Endothelial cell of umbilical vein (primary cell): ENCODE measurements around the gene MYO9B. TPM values are rescaled to one million over a fixed set of nuclear protein-coding genes. Genes with fewer than 3 reads are reported as not detected.
A peak's percentile ranks its signal among the peaks of the same experiment; 100 is the strongest.

Source experiments
- BruUV-seq: library from RNA; stranded (reverse); fragments of 400-500 nt; replicated peaks from 2 replicates; lab custom pipeline; 2021; lab: Mats Ljungman, UMichigan
- CTCF ChIA-PET: fragments of 300-600, 350-600 bp; sonication (Branson Sonifier 250); formaldehyde crosslinking; loops from one replicate; lab custom pipeline; 2021; ENCODE audit warnings: antibody characterized with exemption, inconsistent platforms; lab: Charles Lee
- POLR2A ChIA-PET: fragments of 300-600, 350-600 bp; sonication (Branson Sonifier 250); formaldehyde crosslinking; loops from one replicate; lab custom pipeline; 2021; ENCODE audit warnings: antibody characterized with exemption, inconsistent platforms; lab: Charles Lee
- DNase-seq: peaks from one replicate; pipeline ENCODE4 v3.0.0-alpha.2; 2011; ENCODE audit warnings: low read depth, low spot score
- FAIRE-seq: peaks from 2 replicates; lab custom pipeline; 2011; peaks lifted over from hg19 to GRCh38; lab: Jason Lieb, UNC
- H2AFZ ChIP-seq: 2 replicates; pipeline ENCODE4 v1.6.0; 2012; ENCODE audit warnings: low read depth, low read length, control low read depth, inconsistent platforms
- H3K27ac ChIP-seq: 2 replicates; pipeline ENCODE4 v1.5.1; 2011; ENCODE audit warnings: low read depth, mild to moderate bottlenecking, control low read depth, low read length, moderate library complexity; ENCODE audit not compliant: insufficient read depth
- H3K27me3 ChIP-seq, 2 experiments: 2 replicates each; pipeline versions ENCODE4 v1.6.0 to v1.6.1; 2011; ENCODE audit warnings: low read length in 2 of 2, mixed read lengths in 1 of 2; ENCODE audit not compliant: control insufficient read depth in 2 of 2, insufficient read depth in 2 of 2
- H3K36me3 ChIP-seq, 2 experiments: 2 replicates in 1 of 2; 3 replicates in 1 of 2; pipeline ENCODE4 v1.5.1; 2011; ENCODE audit warnings: low read length in 2 of 2, mild to moderate bottlenecking in 1 of 2, moderate library complexity in 1 of 2; ENCODE audit not compliant: control insufficient read depth in 2 of 2, insufficient read depth in 2 of 2; ENCODE audit errors: extremely low read depth in 1 of 2
- H3K4me1 ChIP-seq: 3 replicates; pipeline ENCODE4 v1.5.1; 2011; ENCODE audit warnings: mild to moderate bottlenecking, low read length; ENCODE audit not compliant: control insufficient read depth, insufficient read depth; ENCODE audit errors: extremely low read depth
- H3K4me2 ChIP-seq: 2 replicates; pipeline ENCODE4 v1.6.1; 2011; ENCODE audit warnings: low read length, control low read depth, mixed read lengths; ENCODE audit not compliant: insufficient read depth
- H3K4me3 ChIP-seq, 3 experiments: fragments of 200-600 bp in 1 of 3; sonication (generic), shearing (Covaris generic) in 1 of 3; replicated peaks in 1 of 3; 2 replicates each; pipeline ENCODE4 v1.5.1; 2011 to 2016; ENCODE audit warnings: control low read depth in 3 of 3, low read length in 3 of 3, mild to moderate bottlenecking in 2 of 3, inconsistent platforms in 1 of 3, low read depth in 1 of 3, moderate library complexity in 1 of 3; ENCODE audit not compliant: insufficient read depth in 1 of 3
- H3K79me2 ChIP-seq: 2 replicates; pipeline ENCODE4 v1.6.0; 2012; ENCODE audit warnings: low read length, inconsistent platforms; ENCODE audit not compliant: control insufficient read depth, insufficient read depth
- H3K9ac ChIP-seq: replicated peaks from 2 replicates; pipeline ENCODE3; 2011; ENCODE audit warnings: low read length, control low read depth; ENCODE audit not compliant: insufficient read depth; ENCODE audit errors: extremely low read depth
- H3K9me1 ChIP-seq: replicated peaks from 3 replicates; pipeline ENCODE4 v1.6.0; 2011; ENCODE audit warnings: mild to moderate bottlenecking, low read length; ENCODE audit not compliant: control insufficient read depth, insufficient read depth; ENCODE audit errors: extremely low read depth
- H3K9me3 ChIP-seq: replicated peaks from 2 replicates; pipeline ENCODE4 v1.5.1; 2012; ENCODE audit warnings: low read length, inconsistent platforms; ENCODE audit not compliant: control insufficient read depth, insufficient read depth
- H4K20me1 ChIP-seq: replicated peaks from 2 replicates; pipeline ENCODE3; 2011; ENCODE audit warnings: mild to moderate bottlenecking, low read length; ENCODE audit not compliant: control insufficient read depth, insufficient read depth; ENCODE audit errors: extremely low read depth
- EZH2 ChIP-seq: IDR thresholded peaks from 2 replicates; pipeline ENCODE4 v1.6.1; 2012; ENCODE audit warnings: borderline replicate concordance, low read depth, mild to moderate bottlenecking, moderate library complexity, low read length, inconsistent platforms; ENCODE audit not compliant: severe bottlenecking
- FOS ChIP-seq: IDR thresholded peaks from 2 replicates; pipeline ENCODE4 v1.6.1; 2011; ENCODE audit warnings: mild to moderate bottlenecking, low read length, moderate library complexity, borderline replicate concordance; ENCODE audit not compliant: insufficient read depth
- GATA2 ChIP-seq: IDR thresholded peaks from 2 replicates; pipeline ENCODE4 v1.7.0; 2011; ENCODE audit warnings: low read depth, mild to moderate bottlenecking, moderate library complexity, mixed read lengths, low read length; ENCODE audit not compliant: insufficient read length, insufficient read depth
- JUN ChIP-seq: IDR thresholded peaks from 2 replicates; pipeline ENCODE4 v1.6.1; 2011; ENCODE audit warnings: borderline replicate concordance, low read depth; ENCODE audit not compliant: insufficient read length, insufficient read depth
- MAX ChIP-seq: IDR thresholded peaks from 2 replicates; pipeline ENCODE4 v1.6.1; 2011; ENCODE audit not compliant: insufficient read depth, insufficient read length
- MYC ChIP-seq: IDR thresholded peaks from one replicate; pipeline ENCODE4 v1.6.1; 2011; ENCODE audit warnings: mild to moderate bottlenecking, low read depth, low read length
- POLR2A ChIP-seq: IDR thresholded peaks from 2 replicates; pipeline ENCODE4 v1.6.1; 2012; ENCODE audit warnings: low read depth, mild to moderate bottlenecking, control low read depth, low read length
- POLR2AphosphoS5 ChIP-seq: IDR thresholded peaks from 2 replicates; pipeline ENCODE4 v1.6.1; 2012; ENCODE audit warnings: low read depth, mild to moderate bottlenecking, control low read depth, low read length, moderate library complexity; ENCODE audit not compliant: insufficient read depth
- dilution Hi-C: fragments of 300-500 bp; cut with MboI; formaldehyde crosslinking; loops from one replicate; pipeline ENCODE4 v1.15.0; 2019; ENCODE audit warnings: low sequenced_read_pairs; ENCODE audit not compliant: extremely low pct_ligation_motif_present
- intact Hi-C: fragments of 100-400 bp; cut with micrococcal nuclease; formaldehyde crosslinking; loops from one replicate; pipeline ENCODE4 v1.10.0; 2022
- polyA plus RNA-seq, 4 experiments: library from polyadenylated mRNA; depleted of rRNA in 3 of 4; stranded (reverse) in 3 of 4; unstranded in 1 of 4; fragments of >200 nt; gene quantifications; 2 replicates each; pipeline versions ENCODE4 v1.2.1 to v1.2.3, GENCODE V29; 2011 to 2012; ENCODE audit warnings: missing spikeins in 1 of 4
- total RNA-seq: library from RNA; stranded (reverse); gene quantifications from 2 replicates; pipeline ENCODE4 v1.2.3, GENCODE V29; 2021
- TF ChIP-seq, protein P1 (sequence below), 2 donors: IDR thresholded peaks; 1 replicate in 1 of 2; 2 replicates in 1 of 2; pipeline ENCODE4 v1.5.1; 2011; ENCODE audit warnings: low read length in 2 of 2, mild to moderate bottlenecking in 2 of 2, moderate library complexity in 2 of 2, control low read depth in 1 of 2, inconsistent platforms in 1 of 2, low read depth in 1 of 2; ENCODE audit not compliant: insufficient read depth in 1 of 2; ENCODE audit errors: extremely low read depth in 1 of 2

MYO9B gene
- total and polyA plus RNA-seq, 2 donors (not counting 3 experiments of a cell fraction or from before 2014, with no cell fraction given), result 64.4 to 119 TPM

DNA sequence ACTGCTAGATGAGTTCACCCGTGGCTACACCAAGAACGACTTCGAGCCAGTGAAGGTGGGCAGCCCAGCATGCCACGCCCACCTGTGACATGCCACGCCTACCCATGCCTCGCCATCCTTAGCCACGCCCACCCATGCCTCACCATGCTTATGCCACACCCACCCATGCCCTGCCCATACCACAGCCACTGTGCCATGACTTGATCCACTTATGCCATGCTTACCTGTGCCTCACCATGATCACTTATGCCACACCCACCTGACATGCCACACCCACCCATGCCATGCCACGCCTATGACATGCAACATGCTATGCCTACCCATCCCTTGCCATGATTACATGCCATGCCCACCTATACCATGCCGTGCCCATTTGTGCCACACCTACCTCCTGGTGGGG lies 126.7 kb downstream of the MYO9B start:
- H3K27ac ChIP-seq, result no peak overlapping the region
- FAIRE-seq, result no peak
- H3K9me3 ChIP-seq, result no peaks in the 10 kb centered on the region
- no TSS peak for BruUV-seq
- H3K36me3 ChIP-seq, result peaks cover 10 to 60% of the 10 kb centered on the region in 2 experiments
- no peak overlapping the region for H2AFZ ChIP-seq
- dilution Hi-C loops (no loop called here), intact Hi-C loops (no loop called here)
- ChIA-PET CTCF (no interaction called here), POLR2A (no interaction called here)
- H3K4me2 ChIP-seq, result no peak overlapping the region
- H3K79me2 ChIP-seq, result no peaks in the 10 kb centered on the region
- DNase-seq, result peak; percentile 22
- H3K4me1 ChIP-seq, result no peaks in the 10 kb centered on the region
- no peaks in the 10 kb centered on the region for H3K27me3 ChIP-seq
- TF ChIP-seq JUN (no peak), POLR2A (no peak), EZH2 (no peak), GATA2 (no peak), MYC (no peak), MAX (no peak), POLR2AphosphoS5 (no peak), FOS (no peak)
- TF ChIP-seq, protein P1, sequence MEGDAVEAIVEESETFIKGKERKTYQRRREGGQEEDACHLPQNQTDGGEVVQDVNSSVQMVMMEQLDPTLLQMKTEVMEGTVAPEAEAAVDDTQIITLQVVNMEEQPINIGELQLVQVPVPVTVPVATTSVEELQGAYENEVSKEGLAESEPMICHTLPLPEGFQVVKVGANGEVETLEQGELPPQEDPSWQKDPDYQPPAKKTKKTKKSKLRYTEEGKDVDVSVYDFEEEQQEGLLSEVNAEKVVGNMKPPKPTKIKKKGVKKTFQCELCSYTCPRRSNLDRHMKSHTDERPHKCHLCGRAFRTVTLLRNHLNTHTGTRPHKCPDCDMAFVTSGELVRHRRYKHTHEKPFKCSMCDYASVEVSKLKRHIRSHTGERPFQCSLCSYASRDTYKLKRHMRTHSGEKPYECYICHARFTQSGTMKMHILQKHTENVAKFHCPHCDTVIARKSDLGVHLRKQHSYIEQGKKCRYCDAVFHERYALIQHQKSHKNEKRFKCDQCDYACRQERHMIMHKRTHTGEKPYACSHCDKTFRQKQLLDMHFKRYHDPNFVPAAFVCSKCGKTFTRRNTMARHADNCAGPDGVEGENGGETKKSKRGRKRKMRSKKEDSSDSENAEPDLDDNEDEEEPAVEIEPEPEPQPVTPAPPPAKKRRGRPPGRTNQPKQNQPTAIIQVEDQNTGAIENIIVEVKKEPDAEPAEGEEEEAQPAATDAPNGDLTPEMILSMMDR (IDR thresholded peaks at IDR 0.05; ENCODE audit: extremely low read depth in 1 of 2, insufficient read depth in 1 of 2, low read depth in 1 of 2, low read length in 2 of 2), result no peak
- H4K20me1 ChIP-seq, result no peaks in the 10 kb centered on the region
- no peaks in the 10 kb centered on the region for H3K9me1 ChIP-seq
- no peak overlapping the region for H3K9ac ChIP-seq
- no peak overlapping the region for H3K4me3 ChIP-seq
